Stimulated activated naive CD8-positive, alpha-beta T cell treated with anti-CD3 and anti-CD28 coated beads, Interleukin-15, Interleukin-2, amounts not matched to agents 100 U/mL and 50 U/mL, for 24 hours (primary cell): Measurements from ENCODE around the gene RASGRP1.

ENCODE experiments used
- ATAC-seq: fragments of 150-1000 bp; cut with Tn5 transposase; one replicate; pipeline ENCODE4 v1.10.0; 2021
- DNase-seq: peaks from one replicate; pipeline ENCODE4 v3.0.0; 2021

The RASGRP1 gene

DNA sequence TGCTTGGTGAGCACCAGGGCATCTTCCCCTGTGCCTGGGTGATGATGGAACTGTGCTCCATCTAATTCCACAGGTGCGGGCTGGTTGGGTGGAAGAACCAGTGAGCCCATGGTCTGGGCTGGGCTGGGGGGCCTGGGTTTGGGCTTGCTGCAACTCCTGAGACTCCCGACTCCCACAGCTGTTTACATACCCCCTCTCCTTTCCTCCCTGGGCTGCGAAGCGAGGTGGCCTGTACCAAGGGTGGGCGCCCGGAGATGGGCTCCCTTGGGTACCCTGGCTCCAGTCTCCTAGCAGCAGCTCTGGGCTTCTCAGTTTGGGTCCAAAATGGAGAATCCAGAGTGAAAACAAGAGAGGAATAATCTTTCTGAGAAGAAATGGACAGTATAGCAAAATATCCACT, 105.1 kb downstream of the RASGRP1 start:
- ATAC-seq, result no peak
- no peak for DNase-seq

DNA sequence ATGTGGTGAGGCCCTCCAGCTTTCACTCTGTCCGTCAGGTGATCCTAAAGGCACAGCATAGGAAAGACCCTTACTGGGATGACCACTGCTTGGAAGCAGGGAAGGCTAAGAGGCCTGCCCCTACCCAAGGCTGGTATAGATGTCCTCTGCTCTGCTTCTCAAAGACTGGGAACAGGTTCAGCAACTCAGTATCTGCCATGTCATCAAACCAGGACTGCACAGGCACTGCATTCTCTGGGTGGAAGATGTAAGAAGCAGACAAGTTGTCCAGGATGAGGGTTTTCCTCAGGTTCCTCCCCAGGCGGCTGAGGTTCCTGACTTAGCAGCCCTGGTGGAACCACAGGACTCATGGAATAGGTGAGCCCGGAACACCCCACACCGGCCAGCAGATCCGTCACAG, 106.0 kb downstream of the RASGRP1 start:
- ATAC-seq, result no peak
- no peak for DNase-seq

DNA sequence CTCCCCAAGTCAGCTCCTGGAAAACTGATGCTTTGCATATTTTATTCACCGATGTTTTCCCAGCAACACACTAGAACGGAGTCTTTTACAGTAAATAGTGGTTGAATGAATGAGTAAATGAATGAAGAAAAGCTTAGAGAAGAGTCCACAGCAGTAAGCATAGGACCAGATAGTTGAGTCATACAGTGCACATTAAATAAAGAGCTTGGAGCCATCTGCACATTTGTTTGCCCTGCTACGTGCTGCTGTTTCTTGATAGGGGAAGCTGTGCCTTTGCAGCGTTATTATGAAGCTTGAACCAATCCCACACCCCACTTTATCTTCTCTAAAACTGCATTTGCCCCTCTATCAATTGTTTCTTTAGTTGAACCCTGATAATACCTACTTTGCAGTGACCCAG, 109.5 kb downstream of the RASGRP1 start:
- DNase-seq (no peak), ATAC-seq (no peak)

DNA sequence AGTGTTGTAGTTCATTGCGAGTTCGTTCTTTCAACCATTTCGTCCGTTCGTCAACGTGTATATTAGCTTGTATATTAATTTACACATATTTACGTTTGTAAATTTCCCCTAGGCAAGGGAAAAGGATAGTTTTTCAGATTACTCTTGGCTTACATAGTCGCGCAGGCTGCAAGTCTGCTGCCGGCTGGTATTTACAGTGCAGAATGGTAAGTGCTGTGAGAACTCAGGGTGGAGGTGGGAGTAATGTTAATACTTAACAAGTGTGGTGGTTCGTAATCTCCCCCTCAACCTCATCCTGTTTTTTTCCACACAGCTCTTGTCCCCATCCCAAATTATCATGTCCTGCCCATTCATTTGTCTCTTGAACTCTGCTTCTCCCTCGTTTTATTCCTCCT, 109.9 kb downstream of the RASGRP1 start:
- ATAC-seq, result no peak
- no peak for DNase-seq

DNA sequence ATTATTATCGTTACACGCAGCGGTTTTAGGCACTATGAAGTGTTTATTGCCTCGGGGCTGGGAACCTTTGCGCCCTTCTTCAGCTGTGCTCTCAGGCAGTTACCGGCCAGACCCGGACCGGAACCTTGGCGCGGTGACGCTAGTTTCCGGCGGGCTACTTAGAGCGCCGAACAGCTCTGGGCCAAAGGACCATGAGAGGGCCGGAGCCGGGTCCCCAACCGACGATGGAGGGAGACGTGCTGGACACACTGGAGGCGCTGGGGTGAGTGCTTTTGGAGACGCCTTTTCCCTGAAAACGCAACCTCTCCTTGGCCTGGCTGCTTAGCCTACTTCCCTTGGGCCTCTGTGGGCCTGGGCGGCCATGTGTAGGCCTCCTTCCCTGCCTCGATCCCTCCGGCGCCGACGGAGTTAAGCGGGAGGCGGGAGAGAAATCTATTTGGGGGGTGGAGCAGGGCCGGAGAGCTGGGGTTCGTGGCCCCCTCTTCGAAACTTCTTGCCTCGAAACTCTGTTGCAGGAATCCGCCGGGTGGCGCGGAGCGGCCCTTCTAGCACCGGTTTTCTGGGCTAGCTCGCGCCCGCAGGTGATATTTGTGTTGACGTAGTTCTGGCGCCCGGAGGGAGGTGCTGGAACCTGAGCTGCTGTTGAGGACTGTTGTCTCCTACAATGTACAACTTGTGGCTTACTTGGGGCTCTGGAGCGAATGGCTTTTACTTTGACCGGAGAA, 110.5 kb downstream of the RASGRP1 start, which contains the start of gene FAM98B:
FAM98B (plus strand) TSS at position 157 of the 725 bp plus-strand sequence; CDS start at position 192, 35 bp downstream.
- DNase-seq, result peak; percentile 93
- ATAC-seq, result peak; percentile 97

DNA sequence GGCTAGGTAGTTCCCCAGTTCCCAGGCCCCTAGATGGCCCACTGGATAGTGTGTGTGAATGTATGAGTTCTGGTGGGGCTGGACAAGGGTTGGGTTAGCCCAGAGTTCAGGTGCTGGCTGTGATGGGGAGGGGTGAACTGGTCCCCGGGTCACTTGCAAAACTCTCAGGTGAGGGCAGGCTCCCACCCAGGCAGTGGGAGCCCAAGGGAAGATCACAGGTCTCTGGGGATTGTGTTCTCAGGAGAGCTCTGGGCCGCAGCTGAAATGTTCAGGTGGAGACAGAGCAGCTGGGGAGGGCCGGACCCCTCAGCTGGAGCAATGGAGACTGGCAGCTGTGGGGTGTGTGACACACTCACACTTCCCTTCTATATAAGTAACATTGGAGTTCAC, 123.5 kb downstream of the RASGRP1 start:
- ATAC-seq (no peak), DNase-seq (no peak)

DNA sequence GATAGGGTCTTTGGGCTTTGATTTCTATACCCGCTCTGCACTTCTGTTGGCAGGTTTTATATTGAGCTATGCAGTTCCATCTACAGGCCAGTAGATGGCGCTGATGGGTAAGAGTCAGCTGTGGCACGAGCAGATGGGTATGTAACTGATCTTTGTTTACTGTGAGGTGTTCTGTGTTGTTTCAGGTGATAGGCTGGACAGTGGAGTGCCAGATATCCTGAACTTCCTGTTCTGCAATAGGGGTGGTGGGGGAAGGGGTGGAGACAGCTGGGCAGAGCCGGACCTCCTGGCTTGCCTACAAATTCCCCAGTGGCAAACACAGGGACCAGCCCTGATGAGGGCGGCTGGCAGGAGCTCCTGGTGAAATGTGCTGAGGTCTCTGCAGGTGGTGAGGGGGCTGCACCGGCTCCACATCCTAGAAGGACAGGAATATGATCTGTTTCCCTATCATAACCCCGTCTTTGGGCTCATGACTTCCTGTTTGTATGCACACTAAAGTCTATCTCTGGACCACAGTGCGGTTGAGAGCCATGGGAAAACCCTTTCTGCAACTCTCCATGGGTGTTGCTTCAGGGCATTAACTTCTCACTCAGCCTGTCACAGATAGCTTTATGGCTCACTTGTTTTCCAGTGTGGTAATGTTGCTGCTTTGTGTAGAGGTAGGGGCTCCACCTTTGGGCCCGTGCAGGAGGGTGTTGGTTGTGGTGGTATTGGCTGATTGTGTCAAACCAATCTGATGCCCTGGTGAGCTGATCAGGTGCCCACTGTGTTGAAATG, 124.1 kb downstream of the RASGRP1 start:
- peak; percentile 43 for DNase-seq
- peak; percentile 77 for ATAC-seq
